NCI-H1436 treated with DMSO at 0.1 percent for 48 hours (cell line): Measurements from ENCODE around the gene DCXR.

Experiments used
- DNase-seq: peaks from one replicate; lab custom pipeline; 2025; lab: John Stamatoyannopoulos, UW

Gene DCXR

GRCh38 chr17:81998691-81999438 is 38.6 kb downstream of the DCXR start:
- no peak for DNase-seq

DNA sequence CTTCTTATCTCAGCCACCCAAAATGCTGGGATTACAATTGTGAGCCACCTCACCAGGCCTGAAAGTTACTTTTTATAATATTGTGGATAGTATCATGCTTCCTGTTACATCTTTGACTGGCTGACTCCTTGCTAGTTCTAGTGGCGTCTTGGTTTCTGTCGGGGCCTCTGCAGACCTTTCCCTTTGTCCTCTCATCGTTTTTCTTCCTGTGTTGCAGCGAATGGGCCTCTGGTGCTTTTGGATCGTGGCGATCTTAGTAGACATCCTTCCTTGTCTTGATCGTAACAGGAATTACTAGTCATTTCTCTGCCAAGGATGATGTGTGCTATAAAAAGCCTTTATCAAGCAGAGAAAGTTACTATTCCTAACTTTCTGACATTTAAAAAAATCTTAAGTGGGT is 39.3 kb downstream of the DCXR start:
- DNase-seq: no peak

GRCh38 chr17:81996757-81997441 is 40.6 kb downstream of the DCXR start:
- no peak for DNase-seq

- DNase-seq: no peak
Measured at GRCh38 chr17:81996232-81996756, 41.2 kb downstream of the DCXR start.

GRCh38 chr17:81995463-81996231 is 41.9 kb downstream of the DCXR start:
- no peak for DNase-seq

DNA sequence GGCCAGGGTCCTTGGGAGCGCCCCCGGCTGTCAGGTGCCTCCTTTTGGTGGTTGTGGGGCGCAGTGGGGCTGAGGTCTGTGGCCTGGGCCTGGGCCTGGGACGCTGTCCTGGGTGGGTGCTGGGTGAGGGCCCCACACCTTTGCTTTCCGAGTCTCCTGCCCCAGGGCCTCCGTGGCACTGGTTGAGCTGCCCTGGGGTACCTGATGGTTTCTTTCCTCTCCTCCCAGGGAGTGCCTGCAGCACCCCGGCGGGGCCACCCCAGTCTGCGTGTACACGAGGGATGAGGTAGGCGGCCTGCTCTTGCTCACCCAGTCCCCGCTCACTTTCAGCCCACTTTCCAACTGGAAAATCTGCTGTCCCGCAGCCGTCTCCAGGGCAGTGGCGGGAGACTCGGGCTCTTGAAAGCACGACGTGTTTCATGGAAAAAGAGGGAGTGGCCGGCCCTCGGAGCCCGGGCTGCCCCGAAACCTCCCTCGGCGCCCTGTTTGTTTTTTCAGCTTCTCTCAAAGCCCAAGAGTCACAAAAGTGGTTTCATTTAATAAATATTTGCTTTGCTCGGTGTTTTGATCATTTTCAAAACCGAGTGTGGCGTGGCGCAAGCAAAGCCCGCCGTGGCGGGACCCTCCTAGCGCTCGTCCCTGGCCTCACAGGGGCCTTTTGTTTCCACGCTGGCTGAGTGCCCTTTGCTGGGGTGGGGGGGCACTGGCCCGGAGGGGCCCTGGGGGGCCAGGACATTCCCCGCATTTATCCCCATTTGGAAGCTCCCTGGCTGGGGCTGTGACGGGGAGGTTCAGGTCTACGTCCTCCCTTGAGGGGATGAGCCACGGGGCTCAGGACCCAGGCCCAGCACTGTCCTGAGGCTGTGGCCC is 42.7 kb downstream of the DCXR start:
- DNase-seq: no peak

DNA sequence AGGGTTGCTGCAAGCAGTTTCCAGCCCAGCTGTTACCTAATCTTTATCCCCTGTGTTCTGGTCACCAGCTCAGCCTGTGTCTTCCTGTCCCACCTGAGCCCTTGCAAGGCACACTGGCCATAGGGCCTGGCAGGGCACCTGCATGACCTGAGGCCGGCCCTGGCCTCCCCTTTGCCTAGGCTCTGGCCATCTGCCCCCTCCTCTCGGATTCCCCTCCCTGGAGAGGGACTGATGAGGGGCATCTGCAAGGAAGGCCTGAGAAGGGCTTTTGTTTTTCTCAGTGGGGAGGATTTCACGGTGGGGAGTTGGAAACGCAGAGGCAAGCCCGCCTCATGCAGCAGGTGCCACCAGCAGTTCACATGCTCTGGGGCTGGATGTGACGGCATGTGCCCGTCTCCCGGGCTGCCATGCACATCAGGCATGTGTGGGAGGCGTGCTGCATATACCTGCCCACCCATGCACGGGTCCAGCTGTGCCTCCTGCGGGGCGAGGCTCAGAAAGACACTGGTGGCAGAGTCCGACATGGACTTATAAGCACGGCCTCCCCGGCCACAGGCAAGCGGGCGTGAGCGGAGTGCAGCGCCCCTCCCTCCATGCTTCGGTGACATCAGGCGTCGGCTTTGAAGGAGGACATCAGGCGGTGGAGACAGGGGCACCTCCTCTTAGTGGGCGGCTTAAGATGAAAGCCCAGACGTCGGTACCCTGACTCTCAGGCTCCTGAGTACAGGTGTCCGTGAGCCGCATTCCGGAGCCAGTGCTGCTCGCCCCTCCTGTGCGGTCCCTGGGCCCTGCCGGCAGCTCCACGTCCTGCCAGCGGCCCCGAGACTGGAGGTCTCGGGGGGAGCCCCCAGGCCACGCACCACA is 43.5 kb downstream of the DCXR start:
- no peak for DNase-seq

GRCh38 chr17:81992306-81993102 is 45.0 kb downstream of the DCXR start:
- DNase-seq: no peak

GRCh38 chr17:81991684-81992305 is 45.7 kb downstream of the DCXR start:
- no peak for DNase-seq

DNA sequence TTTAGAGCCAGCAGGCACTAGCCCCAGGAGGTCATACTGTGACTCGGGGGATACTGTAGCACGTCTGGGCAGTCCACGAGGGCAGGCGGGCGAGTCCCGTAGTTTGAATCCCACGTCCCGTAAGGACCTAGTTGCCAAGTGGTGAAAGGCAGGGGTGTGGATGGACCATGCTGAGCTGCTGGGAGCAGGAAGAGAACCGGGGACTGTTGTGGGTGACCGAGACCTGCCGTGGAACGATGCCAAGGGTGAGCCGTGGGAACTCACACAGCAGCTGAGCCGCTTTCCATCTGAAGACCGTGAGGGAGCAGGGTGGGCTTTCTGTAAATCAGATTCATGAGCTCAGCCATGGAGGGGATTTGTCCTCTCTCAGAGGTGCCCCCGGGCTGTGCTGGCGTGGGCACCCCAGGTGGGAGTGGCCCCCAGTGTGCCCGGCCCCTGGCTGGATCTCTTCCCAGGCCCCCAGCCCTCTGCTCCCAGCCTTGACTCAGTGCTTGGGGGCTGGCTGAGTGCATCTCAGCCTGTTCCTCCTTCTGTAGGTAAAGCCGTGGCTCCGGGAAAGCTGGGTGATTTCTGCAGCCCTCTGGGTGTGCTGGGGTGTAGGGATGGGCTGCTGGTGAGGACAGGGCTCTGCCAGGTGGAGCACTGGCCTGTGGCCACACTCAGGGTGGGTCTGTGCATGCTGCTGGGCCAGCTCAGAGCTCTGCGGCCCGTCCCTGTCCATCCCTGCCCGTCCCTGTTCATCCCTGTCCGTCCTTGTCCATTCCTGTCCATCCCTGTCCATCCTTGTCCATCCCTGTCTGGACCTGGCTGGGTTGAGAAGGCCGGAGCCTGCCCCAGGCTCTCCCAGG is 46.4 kb downstream of the DCXR start:
- DNase-seq: no peak

GRCh38 chr17:81987161-81987770 is 50.2 kb downstream of the DCXR start:
- no peak for DNase-seq

DNA sequence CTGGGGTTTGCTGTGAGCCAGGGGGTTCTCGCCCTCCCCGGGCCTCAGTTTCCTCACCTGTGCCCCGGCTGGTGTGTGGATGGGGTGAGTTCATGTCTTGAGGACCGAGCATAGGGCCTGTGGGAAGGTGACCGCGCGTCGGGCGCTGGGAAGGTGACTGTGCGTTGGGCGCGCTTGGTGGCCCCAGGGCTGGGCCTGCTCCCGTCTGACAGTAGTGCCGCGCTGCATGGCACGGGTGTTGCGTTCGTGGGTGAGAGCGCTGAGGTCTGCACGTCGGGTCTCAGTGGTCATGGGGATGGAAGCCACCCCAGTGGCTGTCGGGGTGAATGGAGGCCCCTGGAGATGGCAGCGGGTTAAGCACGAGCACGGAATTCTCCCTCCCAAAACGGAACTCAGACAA is 50.9 kb downstream of the DCXR start:
- DNase-seq: no peak
